DMS 273 treated with DMSO at 0.1 percent for 48 hours (cell line): ENCODE results near the gene ATAD1.
"Not testable (repeated sequence)": the region's sequence is repeated elsewhere in the genome, so short reads cannot be mapped to it uniquely, and the experiment has no call there.

ENCODE experiments used
- DNase-seq: peaks from one replicate; lab custom pipeline; 2025; lab: John Stamatoyannopoulos, UW

The ATAD1 gene

DNA sequence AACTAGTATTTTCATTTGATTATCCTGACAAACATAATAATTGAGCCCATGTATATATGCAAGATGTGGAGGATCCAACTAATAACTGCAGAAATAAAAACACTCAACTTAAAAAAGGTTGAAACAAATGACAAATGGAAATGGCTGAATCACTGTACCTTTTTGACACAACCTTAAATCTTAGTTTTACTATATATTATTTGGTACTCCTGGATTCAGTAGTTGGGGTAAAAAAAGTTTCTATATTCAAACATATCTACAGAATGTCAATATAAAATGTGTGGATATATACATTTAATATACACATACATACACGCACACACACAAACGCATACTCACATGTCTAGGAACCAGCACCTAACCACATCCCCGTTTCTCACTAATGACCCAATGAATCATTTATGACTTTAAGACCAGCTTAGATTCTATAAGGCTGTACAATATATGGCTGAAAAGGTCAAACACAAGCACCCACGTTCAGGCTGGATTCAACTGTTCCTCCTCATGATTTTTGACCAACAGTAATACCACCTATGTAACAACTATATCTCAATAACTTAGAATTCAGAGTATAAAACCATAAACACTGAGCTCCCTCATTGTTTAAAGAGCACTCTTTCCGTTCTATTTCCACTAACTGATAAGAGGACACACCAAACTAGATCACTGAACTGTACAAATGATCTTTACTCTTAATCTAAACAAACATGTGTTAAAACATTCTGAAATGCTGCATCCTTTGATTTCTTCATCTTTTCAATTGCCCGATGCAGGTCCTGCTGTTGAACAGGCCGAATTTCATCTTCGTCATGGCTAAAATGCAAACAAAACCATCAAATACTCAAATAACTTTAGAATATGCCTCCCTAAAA lies 63.8 kb downstream of the ATAD1 start:
- DNase-seq: no peak

DNA sequence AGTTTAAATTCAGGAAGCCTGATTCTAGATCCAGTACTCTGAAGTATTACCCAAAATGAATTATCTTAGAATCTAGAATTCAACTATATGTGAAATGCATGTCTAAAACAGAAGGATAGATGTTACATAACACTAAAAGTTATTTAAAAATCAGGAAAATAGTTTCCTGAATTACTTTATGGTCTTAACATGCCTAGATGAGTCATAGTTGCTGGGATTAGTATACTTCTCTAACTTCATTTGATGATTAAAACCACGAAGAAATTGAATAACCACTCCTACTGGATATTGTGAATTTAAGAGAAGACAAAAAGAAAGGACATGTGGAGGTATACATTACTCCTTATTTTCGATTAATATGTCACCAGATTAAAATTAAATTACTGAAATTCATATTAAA lies 65.5 kb downstream of the ATAD1 start:
- DNase-seq: no peak

DNA sequence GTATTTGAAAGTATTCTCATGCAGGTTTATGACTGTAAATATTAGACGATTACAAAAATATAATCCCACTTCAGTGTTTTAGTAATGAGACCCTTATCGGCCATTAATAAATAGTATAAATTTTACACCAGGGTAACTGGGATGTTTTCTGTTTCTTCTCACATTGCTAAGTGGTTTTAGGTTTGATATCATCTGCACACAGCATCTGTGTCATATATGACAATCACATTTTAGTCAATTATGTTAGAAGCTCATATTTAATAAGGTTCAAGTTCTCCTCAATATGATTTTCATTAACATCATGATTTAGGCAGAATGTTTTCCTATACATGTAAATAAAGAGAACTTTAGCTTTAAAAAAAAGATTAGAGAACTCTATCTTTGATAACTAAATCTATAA lies 66.8 kb downstream of the ATAD1 start:
- DNase-seq: no peak

DNA sequence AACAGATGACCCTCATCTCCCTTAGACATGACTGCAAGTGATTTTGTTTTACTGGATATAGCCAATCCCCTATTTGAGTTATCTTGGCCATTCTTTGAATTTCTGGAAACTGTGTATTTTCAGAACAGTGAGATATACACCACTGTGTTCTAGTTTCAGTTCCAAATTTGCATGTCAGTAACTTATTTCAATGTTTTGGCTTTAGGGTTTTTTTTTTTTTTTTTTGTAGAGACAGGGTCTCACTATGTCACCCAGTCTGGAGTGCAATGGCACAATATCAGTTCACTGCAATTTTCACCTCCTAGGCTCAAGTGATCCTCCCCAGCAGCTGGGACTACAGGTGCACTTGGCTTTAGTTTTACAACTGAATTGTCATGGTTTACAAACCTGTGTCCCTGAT lies 67.2 kb downstream of the ATAD1 start:
- DNase-seq: no peak

DNA sequence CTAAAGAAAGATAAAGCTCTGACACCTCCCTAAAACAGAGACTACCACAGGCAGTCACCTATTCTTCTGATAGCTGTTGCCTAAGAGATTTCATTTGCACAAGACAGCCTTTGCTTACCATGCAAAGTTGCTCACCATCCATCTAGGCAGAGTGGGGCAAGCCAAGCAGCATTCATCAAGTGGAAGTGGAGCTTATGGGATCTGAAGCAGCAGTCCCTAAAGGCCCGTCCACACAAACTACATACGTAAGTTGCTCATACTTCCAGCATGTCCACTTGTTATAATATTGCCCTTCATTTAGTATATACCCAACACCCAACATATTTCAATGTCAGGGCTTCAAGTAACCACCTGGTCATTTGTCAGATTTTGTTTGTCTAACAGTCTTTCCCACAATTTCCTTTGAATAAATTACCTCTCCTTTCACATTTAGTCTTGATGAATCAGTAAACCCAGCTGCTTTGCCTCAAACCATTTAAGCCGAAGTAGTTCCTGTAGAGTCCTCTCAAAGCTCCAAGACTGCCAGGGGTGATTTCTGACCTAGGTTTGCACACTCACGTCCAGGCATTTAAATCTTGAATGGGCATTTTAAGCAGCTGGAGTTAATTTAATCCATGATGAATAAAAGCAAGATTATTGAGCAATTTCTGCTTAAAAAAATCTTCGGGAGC lies 67.9 kb downstream of the ATAD1 start:
- DNase-seq: no peak

DNA sequence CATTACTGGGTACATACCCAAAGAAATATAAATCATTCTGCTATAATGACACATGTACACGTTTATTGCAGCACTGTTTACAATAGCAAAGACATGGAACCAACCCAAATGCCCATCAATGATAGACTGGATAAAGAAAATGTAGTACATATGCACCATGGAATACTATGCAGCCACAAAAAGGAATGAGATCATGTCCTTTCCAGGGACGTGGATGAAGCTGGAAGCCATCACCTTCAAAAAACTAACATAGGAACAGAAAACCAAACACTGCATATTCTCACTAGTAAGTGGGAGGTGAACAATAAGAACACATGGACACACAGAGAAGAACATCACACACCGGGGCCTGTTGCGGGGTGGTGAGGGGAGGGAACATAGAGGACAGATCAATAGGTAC lies 69.8 kb downstream of the ATAD1 start:
- not testable (repeated sequence) for DNase-seq

DNA sequence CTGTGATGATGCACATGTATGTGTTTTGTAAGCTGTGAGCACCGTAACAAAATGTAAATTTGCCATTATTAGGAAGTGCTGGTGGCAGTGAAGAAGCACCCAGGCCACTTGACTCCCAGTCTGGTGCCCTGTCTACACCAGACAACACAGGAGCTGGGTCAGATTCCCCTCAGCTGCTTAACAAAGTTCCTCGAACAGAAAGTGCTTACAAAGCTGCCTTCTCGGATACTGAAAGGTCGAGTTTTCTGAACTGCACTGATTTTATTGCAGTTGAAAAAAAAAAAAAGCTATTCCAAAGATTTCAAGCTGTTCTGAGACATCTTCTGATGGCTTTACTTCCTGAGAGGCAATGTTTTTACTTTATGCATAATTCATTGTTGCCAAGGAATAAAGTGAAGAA lies 71.1 kb downstream of the ATAD1 start:
- DNase-seq: no peak

DNA sequence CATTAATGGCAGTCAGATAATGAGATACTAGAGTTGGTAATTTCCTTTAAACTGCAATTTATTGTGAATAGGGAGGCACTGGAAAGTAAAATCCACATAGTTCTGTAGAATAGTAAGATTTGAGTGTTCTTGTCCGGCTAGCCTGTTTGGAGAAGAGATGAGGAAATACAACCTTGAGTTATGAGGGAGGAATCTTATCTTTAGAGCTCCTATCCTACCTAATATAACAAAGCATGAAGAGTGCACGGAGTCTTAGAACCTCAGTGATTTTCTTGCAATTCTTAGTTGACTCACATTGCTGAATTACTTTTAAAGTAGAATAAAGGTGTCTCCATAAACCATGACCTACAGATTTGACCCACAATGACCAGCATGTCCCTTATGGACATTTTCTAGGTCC lies 73.4 kb downstream of the ATAD1 start:
- no peak for DNase-seq

DNA sequence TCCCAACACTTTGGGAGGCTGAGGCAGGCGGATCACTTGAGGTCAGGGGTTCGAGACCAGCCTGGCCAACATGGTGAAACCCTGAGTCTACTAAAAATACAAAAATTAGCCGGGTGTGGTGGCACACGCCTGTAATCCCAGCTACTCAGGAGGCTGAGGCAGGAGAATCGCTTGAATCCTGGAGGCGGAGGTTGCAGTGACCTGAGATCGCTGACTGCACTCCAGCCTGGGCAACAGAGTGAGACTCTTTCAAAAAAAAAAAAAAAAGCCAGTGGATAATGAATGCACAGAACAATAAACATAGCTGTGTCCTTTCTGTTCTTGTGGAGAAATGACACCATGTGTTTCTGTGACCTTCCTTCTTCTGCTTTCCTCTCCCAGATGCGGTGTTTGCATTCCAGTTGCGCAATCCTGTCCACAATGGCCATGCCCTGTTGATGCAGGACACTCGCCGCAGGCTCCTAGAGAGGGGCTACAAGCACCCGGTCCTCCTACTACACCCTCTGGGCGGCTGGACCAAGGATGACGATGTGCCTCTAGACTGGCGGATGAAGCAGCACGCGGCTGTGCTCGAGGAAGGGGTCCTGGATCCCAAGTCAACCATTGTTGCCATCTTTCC lies 74.9 kb downstream of the ATAD1 start:
- not testable (repeated sequence) for DNase-seq

DNA sequence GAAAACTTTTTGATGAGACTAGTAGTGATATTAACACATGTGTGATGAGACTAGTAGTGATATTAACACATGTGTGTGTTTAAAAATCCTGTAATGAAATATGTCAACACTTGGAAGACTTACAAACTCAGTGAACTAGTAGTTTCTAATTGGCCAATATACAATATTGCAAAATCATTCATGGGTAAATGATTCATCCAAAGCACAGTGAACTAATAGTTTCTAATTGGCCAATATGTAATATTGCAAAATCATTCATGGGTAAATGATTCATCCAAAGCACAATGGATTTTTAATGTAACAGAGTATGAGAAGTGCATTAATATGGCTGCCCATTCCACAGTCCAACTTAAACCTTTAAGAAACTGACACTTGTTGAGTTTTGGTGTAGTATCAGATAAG lies 77.8 kb downstream of the ATAD1 start:
- DNase-seq: no peak

DNA sequence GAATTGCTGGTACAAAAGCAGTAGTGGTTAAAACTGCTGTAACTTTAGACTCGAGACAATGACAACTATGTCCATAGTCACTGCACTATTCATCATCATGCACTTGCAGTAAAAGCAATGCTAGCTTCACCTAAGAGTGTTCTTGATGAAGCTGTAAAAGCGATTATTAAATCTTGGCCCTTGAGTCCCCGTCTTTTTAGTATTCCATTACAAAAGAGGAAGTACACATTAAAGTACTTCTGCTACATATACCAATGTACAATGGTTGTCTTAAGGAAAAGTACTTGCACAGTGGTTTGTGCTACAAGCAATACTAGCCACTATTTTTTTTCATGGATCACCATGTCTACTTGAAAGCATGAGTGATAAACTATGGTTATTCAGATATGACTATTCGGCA lies 78.3 kb downstream of the ATAD1 start:
- no peak for DNase-seq

DNA sequence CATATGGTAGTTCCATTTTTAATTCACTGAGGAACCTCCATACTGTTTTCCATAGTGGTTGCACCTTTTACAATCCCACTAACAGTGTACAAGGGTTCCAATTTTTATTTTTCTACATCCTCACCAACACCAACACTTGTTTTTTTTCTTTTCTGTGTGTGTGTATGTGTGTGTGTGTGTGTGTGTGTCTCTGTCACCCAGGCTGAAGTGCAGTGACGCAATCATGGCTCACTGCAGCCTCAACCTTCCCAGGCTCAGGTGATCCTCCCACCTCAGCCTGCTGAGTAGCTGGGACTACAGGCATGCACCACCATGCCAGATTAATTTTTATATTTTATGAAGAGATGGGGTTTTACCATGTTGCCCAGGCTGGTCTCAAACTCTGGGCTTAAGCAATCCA lies 79.8 kb downstream of the ATAD1 start:
- DNase-seq: not testable (repeated sequence)

DNA sequence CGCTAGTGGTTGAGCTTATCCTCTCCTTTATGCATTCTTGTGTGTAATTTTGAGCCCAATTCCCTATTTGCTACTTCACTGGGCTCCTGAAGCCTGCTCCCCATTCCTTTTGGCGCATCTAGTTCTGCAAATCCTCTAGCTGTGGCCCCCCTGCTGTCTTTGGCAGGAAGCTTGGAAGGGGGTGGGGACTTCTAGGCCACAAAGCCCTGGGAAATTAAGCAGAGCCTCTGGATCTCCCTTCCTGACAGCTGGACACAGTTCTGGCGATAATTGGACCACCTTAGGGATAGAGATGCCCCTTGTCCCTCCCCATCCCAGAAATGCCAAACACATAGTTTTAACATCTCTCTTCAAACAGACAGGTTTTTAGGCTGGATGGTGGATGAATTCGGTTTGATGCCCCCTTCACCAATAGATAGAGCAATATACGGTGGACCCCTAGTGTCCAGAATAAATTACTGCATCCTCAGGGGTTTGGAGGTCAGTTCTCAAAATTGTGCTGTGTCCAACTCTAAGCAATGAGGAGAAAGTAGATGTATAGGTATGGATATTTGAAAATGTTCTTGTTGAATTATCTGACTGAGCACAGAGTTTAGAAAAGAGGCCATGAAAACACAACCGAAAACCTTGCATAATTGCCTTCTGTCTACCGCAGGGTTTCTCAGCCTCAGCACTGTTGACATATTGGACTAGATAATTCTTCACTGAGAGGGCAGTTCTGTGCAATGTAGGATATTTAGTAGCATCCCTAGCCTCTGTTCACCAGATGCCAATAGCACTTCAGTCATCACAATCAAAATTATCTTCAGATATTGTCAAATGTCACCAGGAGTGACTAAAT lies 82.8 kb downstream of the ATAD1 start:
- no peak for DNase-seq

DNA sequence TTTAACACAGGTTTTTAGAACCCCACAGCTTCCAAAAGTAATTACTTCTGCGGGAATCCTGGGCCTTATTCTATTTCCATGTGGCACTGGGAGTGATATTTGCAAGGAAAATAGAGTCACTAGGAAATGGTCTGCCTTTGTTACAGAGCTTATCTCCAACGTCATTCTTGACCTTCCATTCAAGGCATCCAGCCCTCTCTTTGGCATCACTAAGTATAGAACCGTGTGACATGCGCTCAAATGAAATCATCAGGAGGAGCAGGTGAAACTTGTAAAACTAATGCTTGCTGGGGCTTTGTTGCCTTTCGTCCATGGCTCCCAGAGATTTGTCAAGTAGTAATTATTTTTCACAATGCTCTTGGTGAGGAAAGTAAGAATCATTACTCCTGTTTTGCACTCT lies 84.9 kb downstream of the ATAD1 start:
- DNase-seq: no peak

DNA sequence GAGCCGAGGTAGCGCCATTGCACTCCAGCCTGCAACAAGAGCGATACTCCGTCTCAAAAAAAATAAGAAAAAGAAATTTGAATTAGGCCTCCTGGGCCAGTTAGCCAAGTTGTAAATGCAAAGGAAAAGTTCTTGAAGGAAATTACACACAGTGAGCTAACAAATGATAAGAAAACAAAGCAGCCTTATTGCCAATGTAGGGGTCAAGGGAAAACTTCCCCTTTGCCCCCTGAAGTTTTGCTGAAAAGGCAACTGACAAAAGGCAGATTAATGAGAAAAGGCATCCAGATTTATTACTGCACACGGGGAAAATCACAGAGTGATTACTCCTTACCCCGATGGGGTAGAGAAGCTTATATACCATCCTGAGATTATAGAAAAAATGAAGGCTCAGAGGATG lies 88.1 kb downstream of the ATAD1 start:
- DNase-seq: no peak

DNA sequence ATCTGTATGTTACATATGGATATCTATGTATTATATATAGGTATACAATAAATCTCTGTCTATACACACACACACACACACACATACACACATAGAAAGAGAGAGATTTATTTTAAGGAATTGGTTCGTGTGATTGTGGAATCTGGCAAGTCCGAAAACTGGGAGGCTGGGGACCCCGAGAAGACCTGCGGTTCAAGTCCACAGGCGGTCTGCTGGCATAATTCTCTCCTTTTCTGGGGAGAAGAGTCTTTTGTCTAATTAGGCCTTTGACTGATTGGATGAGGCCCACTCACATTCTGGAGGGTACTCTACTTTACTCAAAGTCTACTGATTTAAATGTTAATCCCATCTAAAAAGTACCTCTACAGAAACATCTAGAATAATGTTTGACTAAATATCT lies 93.2 kb downstream of the ATAD1 start:
- DNase-seq: no peak

DNA sequence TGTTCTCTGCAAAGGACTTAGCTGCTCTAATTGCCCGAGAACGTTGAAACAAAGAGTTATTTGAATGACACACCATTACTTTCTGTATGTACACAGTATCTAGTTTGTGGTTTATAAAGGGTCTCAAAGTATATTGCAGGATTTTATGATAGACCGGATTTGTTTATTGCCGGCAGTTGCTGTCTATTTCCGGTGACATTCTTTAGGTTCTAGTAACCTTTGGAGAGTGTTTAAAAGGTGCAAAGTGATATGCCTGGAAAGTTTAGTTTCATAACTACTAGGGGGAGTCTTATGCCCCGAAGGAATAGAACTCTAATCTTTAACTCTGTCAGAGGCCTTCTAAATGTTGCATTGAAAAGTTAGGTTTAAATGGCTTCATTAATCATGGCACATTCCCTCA lies 94.5 kb downstream of the ATAD1 start:
- no peak for DNase-seq

DNA sequence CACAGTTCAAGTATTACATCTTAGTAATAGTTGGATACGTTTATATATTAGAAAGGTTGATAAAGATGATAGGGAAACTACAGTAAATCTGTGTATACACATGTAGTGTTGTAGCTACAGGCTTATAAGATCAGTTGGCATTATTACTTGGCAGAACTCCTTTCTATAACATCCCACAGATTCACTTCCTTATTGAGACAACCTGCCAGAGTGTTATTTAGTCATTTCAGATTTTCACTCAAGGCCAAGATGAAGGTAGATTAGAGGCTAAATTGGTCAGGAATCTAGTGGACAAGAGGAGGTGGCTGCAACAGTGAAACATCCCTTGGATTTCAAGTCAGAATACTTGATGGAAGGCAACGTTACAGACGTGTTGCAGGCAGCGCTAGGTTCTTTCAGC lies 95.3 kb downstream of the ATAD1 start:
- no peak for DNase-seq

DNA sequence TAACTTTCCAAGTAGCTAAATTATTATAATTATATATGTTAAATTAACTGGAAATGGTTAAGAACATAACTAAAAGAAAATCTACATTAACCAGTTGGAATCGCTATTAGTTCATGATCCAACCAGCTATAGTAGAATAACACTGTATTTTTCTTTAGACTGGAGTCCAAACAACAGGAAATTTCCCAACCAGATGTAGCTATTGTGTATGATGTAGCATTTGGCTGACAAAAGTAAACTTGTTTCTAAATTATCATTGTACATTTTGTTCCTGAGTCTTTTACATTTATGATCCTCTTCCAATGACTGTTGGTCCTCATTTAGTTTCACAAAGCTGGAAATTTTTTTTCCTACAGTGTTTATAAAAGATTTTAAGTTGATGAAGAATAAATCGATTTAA lies 96.2 kb downstream of the ATAD1 start:
- DNase-seq: no peak

DNA sequence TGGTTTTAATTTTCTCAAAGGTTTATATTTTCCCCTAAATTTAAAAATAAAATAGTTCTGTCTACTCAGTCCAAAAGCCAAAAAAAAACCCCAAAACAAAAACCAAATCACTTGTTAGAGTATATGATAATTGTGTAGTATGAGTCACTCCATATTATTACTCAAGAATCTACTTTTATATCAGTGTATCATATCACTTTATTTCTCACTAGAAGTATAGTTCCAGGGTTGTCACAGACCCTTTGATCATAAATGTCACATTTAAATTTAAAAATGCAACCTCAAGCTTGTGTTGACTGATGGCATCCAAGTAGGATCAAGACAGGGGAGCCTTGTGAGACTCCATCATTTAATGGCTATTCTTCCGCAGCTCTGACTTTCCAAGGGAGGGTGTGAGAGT lies 97.4 kb downstream of the ATAD1 start:
- DNase-seq: no peak

DNA sequence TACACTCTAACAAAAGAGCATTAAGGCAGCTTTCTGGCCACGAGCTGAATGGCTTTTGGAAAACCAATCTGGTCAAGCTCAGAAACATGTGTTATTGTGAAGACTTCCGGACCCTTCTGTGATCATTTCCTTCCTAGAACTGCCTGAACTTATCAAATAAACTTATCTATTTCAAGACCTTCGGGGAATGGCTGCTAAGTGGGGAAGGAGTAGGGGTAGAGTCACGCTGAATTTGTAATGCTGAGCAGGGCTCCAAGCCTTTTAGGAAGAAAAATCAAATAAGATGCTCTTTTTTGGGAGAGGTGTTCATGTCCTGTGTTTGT lies 101.7 kb downstream of the ATAD1 start:
- no peak for DNase-seq

DNA sequence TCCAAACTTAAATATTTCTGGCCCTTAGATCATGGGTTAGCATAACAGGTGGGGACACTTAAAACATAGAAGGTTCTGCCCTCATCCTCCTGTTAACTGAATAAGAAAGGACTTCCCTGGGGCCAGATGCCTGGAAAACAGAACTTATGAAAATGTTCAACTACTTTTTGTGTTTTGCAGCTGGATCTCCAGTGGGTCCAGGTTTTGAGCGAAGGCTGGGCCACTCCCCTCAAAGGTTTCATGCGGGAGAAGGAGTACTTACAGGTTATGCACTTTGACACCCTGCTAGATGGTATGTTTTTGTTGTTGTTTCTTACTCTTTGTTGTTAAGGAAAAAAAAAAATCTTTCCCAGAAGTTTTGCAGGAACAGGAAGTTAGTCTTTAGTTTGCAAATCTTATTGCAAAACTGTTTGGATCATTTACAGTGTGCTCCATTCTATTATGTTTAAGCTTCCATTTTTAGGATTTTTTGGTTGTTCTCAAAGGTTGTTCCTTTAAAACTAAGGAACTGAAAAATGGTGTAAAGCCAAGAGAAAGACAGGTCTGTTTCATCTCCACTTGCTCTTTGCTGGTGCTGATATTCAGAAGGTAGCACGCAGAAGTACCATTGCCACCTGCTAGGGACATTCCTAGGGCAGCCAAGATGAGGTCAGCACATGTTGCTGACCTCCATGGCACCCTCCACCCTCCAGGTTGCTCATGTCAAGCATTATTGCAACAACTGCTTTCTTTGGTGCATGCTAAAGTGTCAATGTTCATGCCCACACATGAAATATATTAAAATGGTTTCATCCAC lies 102.3 kb downstream of the ATAD1 start:
- no peak for DNase-seq
